Lower lobe of right lung (tissue), 2 donors: ENCODE results near the gene SLFN12. TPM values are rescaled to one million over a fixed set of nuclear protein-coding genes. Genes with fewer than 3 reads are reported as not detected.

Source experiments
- ATAC-seq, 2 donors: fragments of 200-7000 bp; cut with Tn5 transposase; one replicate each; pipeline ENCODE4 v1.9.1; 2020 to 2022; ENCODE audit warnings: mild to moderate bottlenecking in 2 of 2, moderate library complexity in 2 of 2
- DNase-seq: peaks from one replicate; pipeline ENCODE4 v3.0.0-alpha.2; 2020
- H3K27ac ChIP-seq: fragments of 200-600 bp; one replicate; pipeline ENCODE4 v1.8.0; 2022
- H3K27me3 ChIP-seq: fragments of 200-600 bp; one replicate; pipeline ENCODE4 v1.8.0; 2022; ENCODE audit warnings: low read depth
- H3K36me3 ChIP-seq: fragments of 200-600 bp; one replicate; pipeline ENCODE4 v1.8.0; 2022; ENCODE audit warnings: mild to moderate bottlenecking
- H3K4me1 ChIP-seq: fragments of 200-600 bp; one replicate; pipeline ENCODE4 v1.8.0; 2022
- H3K4me3 ChIP-seq: fragments of 200-600 bp; one replicate; pipeline ENCODE4 v1.8.0; 2022; ENCODE audit warnings: mild to moderate bottlenecking
- H3K9me3 ChIP-seq: fragments of 200-600 bp; one replicate; pipeline ENCODE4 v1.8.0; 2022
- intact Hi-C: fragments of 100-400 bp; cut with DNase I; formaldehyde crosslinking; loops from one replicate; pipeline ENCODE4 v1.11.0; 2022
- total RNA-seq: library from RNA; stranded (reverse); fragmentation: NEBNext Ultra II Directional; extraction: Animal tissue kit (Norgen Biotek cat#: 25700); gene quantifications from one replicate; pipeline ENCODE4 v1.2.1, GENCODE V29; 2021
- TF ChIP-seq, protein P1 (sequence below): fragments of 200-600 bp; IDR thresholded peaks from one replicate; pipeline ENCODE4 v1.8.0; 2022; ENCODE audit warnings: antibody characterized with exemption, mild to moderate bottlenecking
- donor health status: DM: no; HTN: yes; CAD: no; lungs with severe emphysema.

The SLFN12 gene
- total RNA-seq, 1 donor from 2014 or later: 16.7 TPM

DNA sequence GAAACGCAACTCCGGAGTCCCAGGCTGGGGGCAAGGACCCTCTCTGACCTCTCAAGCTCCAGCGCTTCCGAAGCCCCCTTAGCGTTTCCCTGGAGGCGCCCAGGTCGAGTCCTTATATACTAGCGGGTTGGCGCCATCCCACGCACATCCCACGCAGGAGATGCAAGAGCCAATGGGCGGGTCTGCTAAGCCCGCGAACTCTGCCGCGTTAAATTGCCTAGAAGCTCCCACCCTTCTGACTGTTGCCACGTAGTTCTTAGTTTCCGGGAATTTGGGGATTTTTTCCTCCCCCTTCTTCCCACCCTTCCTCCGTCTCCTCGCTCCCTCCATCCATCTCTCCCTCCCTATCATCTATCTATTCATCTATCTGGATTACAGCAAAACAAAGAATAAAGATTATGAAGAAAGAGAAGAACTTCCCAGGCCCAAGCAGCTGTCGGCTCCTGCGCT, 58.7 kb downstream of the SLFN12 start, which contains the start of gene SLFN11:
SLFN11 (minus strand) TSS at position 88 of the 450 bp plus-strand sequence. CDS start 9,814 bp downstream, outside the sequence.
- Histone ChIP-seq H3K9me3 (no peaks in the 10 kb centered on the region), H3K27me3 (no peaks in the 10 kb centered on the region), H3K27ac (peak within 1 kb of the TSS; percentile 95), H3K36me3 (no peaks in the 10 kb centered on the region), H3K4me3 (peak within 1 kb of the TSS; percentile 69), H3K4me1 (peaks cover 53% of the 10 kb centered on the region)
- ATAC-seq (peak; percentile 93 to 96), DNase-seq (peak; percentile 90)
- TF ChIP-seq, protein P1, sequence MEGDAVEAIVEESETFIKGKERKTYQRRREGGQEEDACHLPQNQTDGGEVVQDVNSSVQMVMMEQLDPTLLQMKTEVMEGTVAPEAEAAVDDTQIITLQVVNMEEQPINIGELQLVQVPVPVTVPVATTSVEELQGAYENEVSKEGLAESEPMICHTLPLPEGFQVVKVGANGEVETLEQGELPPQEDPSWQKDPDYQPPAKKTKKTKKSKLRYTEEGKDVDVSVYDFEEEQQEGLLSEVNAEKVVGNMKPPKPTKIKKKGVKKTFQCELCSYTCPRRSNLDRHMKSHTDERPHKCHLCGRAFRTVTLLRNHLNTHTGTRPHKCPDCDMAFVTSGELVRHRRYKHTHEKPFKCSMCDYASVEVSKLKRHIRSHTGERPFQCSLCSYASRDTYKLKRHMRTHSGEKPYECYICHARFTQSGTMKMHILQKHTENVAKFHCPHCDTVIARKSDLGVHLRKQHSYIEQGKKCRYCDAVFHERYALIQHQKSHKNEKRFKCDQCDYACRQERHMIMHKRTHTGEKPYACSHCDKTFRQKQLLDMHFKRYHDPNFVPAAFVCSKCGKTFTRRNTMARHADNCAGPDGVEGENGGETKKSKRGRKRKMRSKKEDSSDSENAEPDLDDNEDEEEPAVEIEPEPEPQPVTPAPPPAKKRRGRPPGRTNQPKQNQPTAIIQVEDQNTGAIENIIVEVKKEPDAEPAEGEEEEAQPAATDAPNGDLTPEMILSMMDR: no peak
- intact Hi-C loops: no loop called here

- H3K4me3 ChIP-seq: peak overlapping the region; percentile 69
- H3K4me1 ChIP-seq: peaks cover 58% of the 10 kb centered on the region
- ATAC-seq (peak; percentile 34 to 48), DNase-seq (peak; percentile 53)
- intact Hi-C loops: no loop called here
- H3K27me3 ChIP-seq: no peaks in the 10 kb centered on the region
- H3K27ac ChIP-seq: peak overlapping the region; percentile 95
- H3K9me3 ChIP-seq: no peaks in the 10 kb centered on the region
- H3K36me3 ChIP-seq: no peaks in the 10 kb centered on the region
- TF ChIP-seq, protein P1: no peak
Measured at GRCh38 chr17:35372846-35373533, 59.3 kb downstream of the SLFN12 start.

- TF ChIP-seq, protein P1: no peak
- Histone ChIP-seq H3K27ac (no peak overlapping the region), H3K4me3 (peak overlapping the region; percentile 69), H3K9me3 (no peaks in the 10 kb centered on the region), H3K27me3 (no peaks in the 10 kb centered on the region), H3K4me1 (peaks cover 56% of the 10 kb centered on the region), H3K36me3 (peaks cover 4% of the 10 kb centered on the region)
- intact Hi-C loops: no loop called here
- no peak for ATAC-seq
- DNase-seq: no peak
Measured at GRCh38 chr17:35371934-35372333, 60.4 kb downstream of the SLFN12 start.

DNA sequence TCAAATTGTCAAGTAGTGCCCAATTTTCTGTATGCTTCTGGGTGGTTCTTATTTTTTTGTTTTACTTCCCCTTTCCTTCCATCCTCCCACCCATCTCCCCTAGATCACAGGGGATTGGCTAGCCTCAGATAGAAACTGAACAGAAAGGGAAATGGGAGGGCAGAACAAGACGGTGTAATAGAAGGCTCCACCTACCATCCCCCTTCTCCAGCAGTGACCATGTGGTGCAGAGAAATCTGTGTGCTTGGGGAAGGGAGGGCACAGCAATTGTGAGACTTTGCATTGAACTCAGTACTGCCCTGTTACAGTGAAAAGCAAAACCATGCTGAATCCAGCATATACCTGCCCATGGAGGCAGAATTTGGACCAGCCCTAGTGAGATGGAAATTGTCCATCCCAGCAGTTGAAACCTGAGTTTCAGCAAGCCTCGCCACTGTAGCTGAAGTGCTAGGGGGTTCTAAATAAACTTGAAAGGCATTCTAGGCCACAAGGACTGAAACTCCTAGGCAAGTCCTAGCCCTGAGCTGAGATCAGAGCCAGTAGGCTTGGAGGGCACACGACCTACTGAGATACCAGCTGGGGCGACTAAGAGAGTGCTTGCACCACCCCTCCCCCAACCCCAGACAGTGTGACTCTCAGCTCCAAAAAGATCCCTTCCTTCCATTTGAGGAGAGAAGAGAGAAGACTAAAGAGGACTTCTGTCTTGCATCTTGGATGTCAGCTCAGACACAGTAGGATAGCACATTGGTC, 64.0 kb downstream of the SLFN12 start:
- no peaks in the 10 kb centered on the region for H3K9me3 ChIP-seq
- H3K27ac ChIP-seq: no peak overlapping the region
- TF ChIP-seq, protein P1: no peak
- H3K4me3 ChIP-seq: no peak overlapping the region
- ATAC-seq: peak; percentile 85 to 95
- peaks cover 33% of the 10 kb centered on the region for H3K4me1 ChIP-seq
- H3K36me3 ChIP-seq: peaks cover 17% of the 10 kb centered on the region
- DNase-seq: no peak
- intact Hi-C loops: no loop called here
- no peaks in the 10 kb centered on the region for H3K27me3 ChIP-seq

- TF ChIP-seq, protein P1: no peak
- intact Hi-C loops: no loop called here
- no peak overlapping the region for H3K27ac ChIP-seq
Measured at GRCh38 chr17:35361027-35361426, 71.3 kb downstream of the SLFN12 start.

More at GRCh38 chr17:35361027-35361426, 71.3 kb downstream of the SLFN12 start:
- no peak for DNase-seq
- H3K27me3 ChIP-seq: no peaks in the 10 kb centered on the region
- no peaks in the 10 kb centered on the region for H3K9me3 ChIP-seq
- peaks cover 15% of the 10 kb centered on the region for H3K4me1 ChIP-seq
- no peak overlapping the region for H3K4me3 ChIP-seq
- peaks cover 68% of the 10 kb centered on the region for H3K36me3 ChIP-seq
- ATAC-seq: no peak

Other genes starting within 250 kb of the SLFN12 start
- not detected for gene SLC35G3, start 238.1 kb downstream of the SLFN12 start, total RNA-seq
- 47.6 TPM for gene SLFN5, start 189.4 kb downstream of the SLFN12 start, total RNA-seq
- gene SLFN11, start 58.9 kb downstream of the SLFN12 start, total RNA-seq: 118 TPM
- 27.1 TPM for gene SLFN13, start 16.3 kb upstream of the SLFN12 start, total RNA-seq
- gene SLFN12L, start 105.2 kb upstream of the SLFN12 start, total RNA-seq: 4.0 TPM
- 0.59 TPM for gene SLFN14, start 128.3 kb upstream of the SLFN12 start, total RNA-seq
- 7.0 TPM for gene PEX12, start 146.1 kb upstream of the SLFN12 start, total RNA-seq
- 145 TPM for gene AP2B1, start 154.8 kb upstream of the SLFN12 start, total RNA-seq